SK-N-SH treated with all-trans-retinoic acid at 6 μM for 48 hours (cell line): ENCODE results near the gene TMEM250.

Experiments used
- PATZ1 ChIP-seq: fragments of 250-450 bp; sonication (Bioruptor Pico); IDR thresholded peaks from 2 replicates; pipeline ENCODE4 v1.8.0; 2020; ENCODE audit warnings: mild to moderate bottlenecking, moderate library complexity, borderline replicate concordance
- ZFP3 ChIP-seq: fragments of 250-450 bp; sonication (Bioruptor Pico); IDR thresholded peaks from 2 replicates; pipeline ENCODE4 v1.5.0; 2020; ENCODE audit warnings: mild to moderate bottlenecking, moderate library complexity

GRCh38 chr9:136157477-136158265 lies 39.0 kb upstream of the TMEM250 start:
- no peak for TF ChIP-seq PATZ1 (CRISPR knock-in tag)
- TF ChIP-seq ZFP3 (CRISPR knock-in tag): no peak
